Measurements from ENCODE around the gene ANXA8. TPM values are rescaled to one million over a fixed set of nuclear protein-coding genes. Genes with fewer than 3 reads are reported as not detected.
"Not testable (repeated sequence)": the region's sequence is repeated elsewhere in the genome, so short reads cannot be mapped to it uniquely, and the experiment has no call there.

The ANXA8 gene, protein sequence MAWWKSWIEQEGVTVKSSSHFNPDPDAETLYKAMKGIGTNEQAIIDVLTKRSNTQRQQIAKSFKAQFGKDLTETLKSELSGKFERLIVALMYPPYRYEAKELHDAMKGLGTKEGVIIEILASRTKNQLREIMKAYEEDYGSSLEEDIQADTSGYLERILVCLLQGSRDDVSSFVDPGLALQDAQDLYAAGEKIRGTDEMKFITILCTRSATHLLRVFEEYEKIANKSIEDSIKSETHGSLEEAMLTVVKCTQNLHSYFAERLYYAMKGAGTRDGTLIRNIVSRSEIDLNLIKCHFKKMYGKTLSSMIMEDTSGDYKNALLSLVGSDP
- not detected for total RNA-seq
- long read RNA-seq: 0 reads

DNA sequence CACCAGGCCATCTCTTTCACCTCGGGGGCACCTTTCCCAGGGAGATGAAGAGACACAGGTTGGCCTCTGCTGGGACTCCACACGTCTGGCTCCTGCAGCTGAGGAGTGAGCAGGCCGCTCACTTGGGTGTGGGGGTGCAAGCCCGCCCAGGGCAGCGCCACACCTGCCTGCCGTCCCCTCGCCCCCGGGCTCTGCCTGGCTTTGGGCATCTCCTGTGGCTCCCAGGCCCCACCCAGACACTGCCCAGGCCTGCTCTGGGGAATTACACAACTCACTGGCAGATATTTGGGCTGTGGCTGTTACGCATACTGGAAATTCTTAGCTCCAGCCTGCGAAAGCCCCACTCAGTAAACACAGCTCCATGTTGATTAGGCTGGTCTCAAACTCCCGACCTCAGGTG, at the start of gene ANXA8:
Gene ANXA8 (minus strand): TSS at position 193 of the 400 bp plus-strand sequence. CDS start 182 bp downstream, at position 11.
- DNase-seq; ATAC-seq; intact Hi-C loops (cut with DNase I, micrococcal nuclease): not testable (repeated sequence)

DNA sequence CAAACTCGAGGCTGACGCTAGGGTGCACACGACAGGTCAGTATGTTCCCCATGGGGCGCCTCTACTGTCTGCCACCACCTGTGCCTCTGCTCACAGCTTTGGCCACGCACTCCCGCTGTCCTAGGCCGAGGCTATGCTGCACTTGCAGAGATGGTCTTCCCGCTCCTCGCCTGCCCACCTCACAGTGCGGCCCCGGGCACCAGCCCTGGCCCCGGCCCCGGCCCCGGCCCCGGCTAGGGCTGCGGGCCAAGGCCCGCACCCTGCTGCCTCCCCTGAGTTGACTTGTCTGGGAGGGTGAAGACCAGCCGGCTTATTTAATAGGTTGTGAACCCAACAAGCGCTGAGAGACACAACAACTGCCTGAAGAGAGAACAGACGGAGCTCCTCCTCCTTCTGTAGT, 39.6 kb upstream of the ANXA8 start, which contains the start of gene AGAP9:
Gene AGAP9 (minus strand): TSS at position 164 of the 400 bp plus-strand sequence. CDS start 112 bp downstream, at position 52.
- DNase-seq; intact Hi-C loops (cut with DNase I, micrococcal nuclease); ATAC-seq: not testable (repeated sequence)

DNA sequence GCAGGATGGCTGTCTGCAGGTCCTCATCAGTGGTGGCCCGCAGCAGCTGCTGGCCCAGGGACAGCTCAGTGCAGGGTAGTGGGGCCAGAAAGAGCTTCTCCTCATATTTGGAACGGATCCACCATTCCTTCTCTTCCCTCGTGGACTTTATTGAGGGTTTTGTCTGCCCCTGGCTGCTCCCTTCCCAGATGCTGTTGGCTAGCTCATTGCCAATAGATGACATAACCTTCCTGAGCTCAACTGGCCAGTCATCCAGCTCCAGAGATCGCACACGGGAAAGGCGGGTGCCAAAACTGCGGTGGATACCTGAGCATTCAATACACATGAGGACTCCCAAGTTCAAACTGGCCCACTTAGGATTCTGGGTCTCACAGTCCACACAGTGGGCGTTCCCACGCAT, 18.4 kb upstream of the ANXA8 start:
- intact Hi-C loops (cut with DNase I, micrococcal nuclease); ATAC-seq; DNase-seq: not testable (repeated sequence)

DNA sequence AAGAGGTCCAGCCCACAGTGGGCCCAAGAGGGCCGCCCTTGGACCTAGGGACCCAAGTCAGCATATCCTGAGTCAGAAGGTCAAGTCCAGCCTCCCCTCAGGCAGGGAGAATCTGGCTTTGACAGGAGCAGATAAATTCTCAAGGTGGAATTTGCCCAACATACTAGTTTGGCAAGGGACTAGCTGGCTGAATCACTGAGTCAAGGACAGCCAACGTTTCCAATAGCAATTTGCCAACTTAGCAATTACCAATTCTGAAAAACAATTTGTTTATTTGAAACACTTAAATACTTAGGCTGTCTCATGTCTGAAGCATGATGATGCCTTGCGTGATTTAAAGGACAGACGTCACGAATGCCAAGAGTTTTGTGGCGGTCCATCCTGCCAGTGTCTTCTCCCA, 10.3 kb upstream of the ANXA8 start:
- DNase-seq; ATAC-seq; intact Hi-C loops (cut with DNase I, micrococcal nuclease): not testable (repeated sequence)

DNA sequence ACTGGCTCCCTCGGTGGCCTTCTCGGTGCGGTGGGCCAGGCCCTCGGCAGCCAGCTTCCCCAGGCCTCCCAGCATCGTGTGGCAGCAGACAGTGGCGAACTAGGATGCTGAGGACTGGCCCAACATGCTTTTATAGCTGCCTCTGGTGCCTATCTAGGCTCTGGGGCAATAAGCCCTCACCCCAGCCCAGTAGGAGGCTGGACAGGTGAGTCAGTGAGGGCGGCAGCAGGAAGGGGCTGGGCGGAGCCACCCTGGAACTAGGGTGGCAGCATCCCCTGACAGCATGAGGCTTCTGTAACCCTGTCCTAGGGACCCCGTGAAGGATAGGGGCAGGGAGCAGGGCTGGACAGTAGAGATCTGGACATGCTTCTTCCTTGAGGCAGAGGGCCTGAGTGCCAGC, 7.7 kb upstream of the ANXA8 start, which contains the start of gene FAM25G:
Gene FAM25G (minus strand): TSS at position 101 of the 400 bp plus-strand sequence. CDS start 26 bp downstream, at position 75.
- ATAC-seq; DNase-seq; intact Hi-C loops (cut with DNase I, micrococcal nuclease): not testable (repeated sequence)

DNA sequence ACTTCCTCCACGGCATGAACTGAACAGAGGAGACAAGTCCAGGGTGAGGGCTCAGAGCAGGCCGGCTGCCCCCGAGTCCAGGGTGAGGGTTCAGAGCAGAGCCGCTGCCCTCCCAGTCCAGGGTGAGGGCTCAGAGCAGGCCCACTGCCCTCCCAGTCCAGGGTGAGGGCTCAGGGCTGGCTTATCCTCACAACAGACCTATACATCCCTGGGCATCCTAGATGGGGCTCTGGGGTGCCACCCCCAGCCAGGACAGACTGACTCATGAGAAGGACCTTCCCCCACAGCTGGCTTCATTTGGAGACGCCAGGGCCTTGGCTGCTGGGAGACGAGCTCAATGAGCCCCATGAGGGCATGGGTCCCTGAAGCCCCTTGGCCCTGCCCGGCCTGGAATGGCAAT, 5.7 kb upstream of the ANXA8 start:
- ATAC-seq; intact Hi-C loops (cut with DNase I, micrococcal nuclease); DNase-seq: not testable (repeated sequence)

DNA sequence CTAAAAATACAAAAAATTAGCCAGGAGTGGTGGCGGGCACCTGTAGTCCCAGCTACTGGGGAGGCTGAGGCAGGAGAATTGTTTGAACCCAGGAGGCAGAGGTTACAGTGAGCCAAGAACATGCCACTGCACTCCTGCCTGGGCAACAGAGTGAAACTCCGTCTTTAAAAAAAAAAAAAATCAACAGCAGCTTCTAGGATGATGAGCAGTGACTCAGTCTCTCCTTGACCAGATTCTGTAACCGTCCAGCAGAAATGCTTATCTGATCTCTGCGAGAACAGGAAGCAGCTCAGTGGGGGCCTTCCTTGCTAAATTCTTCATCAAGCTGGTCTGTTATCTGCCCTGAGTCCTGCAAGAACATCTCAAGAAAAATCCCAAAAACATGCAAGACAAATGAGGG, 2.0 kb upstream of the ANXA8 start:
- ATAC-seq; DNase-seq; intact Hi-C loops (cut with DNase I, micrococcal nuclease): not testable (repeated sequence)

DNA sequence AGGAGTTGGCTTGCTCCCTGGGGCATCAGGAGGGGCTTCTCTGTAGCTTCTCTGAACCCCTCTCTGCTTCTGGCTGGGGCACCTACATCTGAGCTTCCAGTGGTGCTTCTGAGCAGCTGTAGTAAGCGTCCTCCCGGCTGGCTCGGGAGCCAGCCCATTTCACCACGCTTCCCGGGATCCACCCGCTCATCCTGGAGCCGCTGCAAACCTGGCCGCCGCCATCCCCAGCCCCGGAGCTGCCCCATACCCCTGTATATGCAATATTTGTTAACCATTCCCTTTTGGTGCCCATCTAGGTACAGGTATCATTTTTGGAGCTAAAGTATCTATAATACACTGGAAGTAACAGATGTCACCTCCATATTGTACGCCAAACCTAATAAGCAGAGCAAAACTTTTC, 871 bp upstream of the ANXA8 start:
- ATAC-seq; DNase-seq; intact Hi-C loops (cut with DNase I, micrococcal nuclease): not testable (repeated sequence)

DNA sequence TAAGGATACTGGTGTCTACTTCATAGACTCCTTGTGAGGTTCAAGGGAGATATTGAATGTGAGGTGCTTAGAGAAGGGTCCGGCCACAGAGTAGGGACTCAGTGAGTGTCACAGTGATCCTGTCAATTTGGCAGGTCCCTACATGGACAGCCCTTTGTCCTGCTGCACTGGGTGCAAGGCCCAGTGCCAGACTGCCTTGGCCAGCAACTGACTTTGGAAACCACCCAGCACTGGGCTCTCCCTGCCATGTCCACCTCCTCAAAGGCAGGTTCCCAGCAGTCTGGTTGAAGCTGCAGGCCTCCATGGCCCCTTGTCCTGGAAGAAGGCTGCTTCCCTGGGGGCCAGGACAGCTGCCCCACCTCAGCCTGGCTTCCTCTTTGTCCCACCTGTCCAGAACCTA, 1.5 kb downstream of the ANXA8 start:
- ATAC-seq; DNase-seq; intact Hi-C loops (cut with DNase I, micrococcal nuclease): not testable (repeated sequence)

DNA sequence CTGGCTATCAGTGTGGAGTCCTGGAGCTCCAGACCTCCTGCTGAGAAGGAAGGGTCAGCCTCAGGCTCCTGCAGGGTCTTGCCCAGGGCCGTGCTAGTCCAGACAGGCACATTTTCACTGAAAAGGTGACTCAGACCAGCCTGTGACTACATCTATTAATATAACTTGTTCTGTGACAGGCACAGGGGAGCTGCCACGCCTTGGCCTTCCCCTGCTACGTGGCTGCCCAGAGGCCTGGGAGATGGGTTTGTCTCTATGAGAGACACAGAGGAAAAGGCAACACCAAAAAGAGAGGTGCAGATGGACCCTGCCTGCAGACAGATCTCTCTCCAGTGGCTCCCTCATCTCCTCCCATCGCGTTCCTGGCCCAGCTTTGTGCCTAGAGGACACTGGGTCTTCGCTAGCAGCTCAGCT, 2.1 kb downstream of the ANXA8 start:
- DNase-seq; ATAC-seq; intact Hi-C loops (cut with DNase I, micrococcal nuclease): not testable (repeated sequence)

DNA sequence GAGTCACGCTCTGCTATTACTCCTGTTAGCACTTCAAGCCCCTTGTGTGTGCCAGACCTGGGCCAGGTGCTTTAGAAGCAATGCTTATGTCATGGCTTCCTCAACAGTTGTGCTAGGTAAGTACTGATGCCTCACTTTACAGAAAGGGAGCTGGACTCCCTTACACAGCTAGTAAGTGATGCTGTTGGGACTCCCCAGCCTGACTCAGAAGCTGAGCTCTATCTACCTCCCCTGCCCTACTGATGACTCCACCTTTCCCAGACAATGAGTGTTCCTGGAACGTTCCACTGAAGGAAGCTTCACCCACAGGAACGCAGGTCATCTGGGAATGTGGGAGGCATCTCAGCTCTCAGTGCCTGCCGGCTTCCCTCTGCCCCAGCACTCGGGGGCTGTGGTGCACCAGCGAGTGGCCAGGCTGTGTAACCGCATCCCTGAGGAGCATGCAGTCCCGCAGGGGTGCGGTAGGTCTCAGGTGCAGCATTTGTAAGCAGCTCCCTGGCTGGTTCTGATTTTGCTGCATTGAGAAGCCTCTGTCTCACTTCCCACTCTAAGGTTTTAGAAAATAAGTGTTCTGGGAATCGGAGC, 2.6 kb downstream of the ANXA8 start:
- intact Hi-C loops (cut with DNase I, micrococcal nuclease); DNase-seq: not testable (repeated sequence)
- peak; percentile 54 for ATAC-seq

DNA sequence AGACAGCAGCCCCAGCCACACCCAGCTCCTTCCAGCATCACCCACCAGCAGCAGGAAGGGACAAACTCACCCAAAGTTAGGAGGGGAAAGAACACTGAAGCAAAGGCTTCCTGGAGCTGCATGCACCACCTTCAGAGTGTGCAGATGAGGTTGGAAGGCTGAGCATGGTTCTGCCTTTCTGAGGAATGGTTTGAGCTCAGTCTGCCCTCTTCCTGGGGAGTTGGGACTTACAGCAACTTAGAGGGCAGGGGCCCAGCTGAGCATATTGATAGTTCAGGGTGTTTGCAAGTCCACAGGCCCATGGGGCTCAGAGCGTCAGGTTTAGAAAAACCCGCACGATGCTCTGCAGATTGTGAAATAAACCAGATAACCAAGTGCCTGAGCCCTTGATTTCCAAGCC, 3.8 kb downstream of the ANXA8 start:
- intact Hi-C loops (cut with DNase I, micrococcal nuclease); DNase-seq: not testable (repeated sequence)
- peak; percentile 45 for ATAC-seq

DNA sequence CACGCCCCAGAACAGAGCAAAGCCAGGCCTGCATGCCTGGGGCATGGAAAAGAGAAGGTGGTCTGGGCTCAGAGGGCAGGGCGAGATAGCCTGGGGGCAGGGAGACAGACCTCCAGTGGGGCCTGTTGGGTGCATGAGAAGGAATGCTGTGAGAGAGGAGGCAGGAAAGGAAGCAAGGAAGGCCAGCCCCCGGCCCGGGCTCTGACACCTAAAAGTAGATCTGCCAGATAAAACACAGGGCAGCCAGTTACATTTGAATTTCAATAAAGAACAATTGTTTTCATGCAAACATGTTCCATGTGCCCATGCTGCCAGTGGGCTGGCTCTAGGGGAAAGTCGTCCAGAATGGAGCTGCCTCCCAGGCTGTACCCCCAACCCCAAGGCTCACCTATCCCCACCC, 5.8 kb downstream of the ANXA8 start:
- ATAC-seq; DNase-seq; intact Hi-C loops (cut with DNase I, micrococcal nuclease): not testable (repeated sequence)

DNA sequence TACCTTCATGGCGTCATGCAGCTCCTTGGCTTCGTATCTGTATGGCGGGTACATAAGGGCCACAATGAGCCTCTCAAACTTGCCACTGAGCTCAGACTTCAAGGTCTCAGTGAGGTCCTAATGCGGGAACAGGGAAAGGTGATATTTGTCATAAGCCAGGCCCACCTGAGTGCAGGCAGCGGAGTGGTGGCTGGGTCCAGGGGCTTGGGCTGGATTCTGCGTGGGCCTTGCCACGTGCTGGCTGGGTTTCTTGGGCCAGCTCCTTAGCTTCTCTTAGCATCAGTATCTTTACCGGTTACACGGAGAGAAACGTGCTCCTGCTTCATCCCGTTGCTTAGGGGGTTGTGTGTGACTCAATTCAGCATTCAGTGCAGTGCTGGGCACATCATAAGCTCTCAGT, 6.8 kb downstream of the ANXA8 start:
- intact Hi-C loops (cut with DNase I, micrococcal nuclease); DNase-seq; ATAC-seq: not testable (repeated sequence)

DNA sequence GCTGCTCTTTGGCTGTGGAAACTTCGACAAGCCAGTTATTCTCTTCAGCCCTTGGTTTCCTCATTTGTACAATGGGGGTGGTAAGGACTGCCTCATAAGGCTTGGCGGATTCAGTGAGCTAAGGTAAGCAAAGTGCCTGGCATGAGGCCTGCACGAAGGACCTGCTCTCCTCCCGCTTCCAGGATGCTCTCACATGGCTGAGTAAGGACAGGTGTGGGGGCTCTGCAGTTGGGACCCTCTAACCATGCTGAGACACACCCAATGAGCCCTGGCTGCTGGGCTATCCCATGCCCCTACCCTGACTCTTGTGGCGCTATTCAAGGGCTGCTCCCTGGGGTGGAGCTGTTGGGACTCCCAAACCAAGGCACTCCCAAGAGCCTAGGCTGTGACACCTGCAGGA, 8.8 kb downstream of the ANXA8 start:
- DNase-seq; ATAC-seq; intact Hi-C loops (cut with DNase I, micrococcal nuclease): not testable (repeated sequence)

DNA sequence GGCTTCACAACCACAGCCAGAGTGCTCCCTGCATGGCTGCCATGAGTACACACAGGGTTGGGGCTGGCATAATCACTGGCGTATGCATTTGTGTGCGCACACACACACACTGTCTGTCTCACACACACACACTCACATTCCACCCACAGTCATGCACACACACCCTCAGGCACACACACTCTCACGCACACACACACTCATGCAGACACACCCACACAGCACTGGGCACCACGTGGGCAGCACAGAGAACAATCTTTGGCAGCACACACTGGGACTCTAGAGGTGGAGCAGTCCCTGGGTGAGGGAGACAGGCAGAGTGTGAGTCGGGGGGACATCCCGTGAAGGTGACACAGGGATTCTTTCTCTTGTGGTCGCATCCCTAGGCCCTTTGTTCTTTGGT, 10.4 kb downstream of the ANXA8 start:
- ATAC-seq: peak; percentile 55
- DNase-seq; intact Hi-C loops (cut with DNase I, micrococcal nuclease): not testable (repeated sequence)

DNA sequence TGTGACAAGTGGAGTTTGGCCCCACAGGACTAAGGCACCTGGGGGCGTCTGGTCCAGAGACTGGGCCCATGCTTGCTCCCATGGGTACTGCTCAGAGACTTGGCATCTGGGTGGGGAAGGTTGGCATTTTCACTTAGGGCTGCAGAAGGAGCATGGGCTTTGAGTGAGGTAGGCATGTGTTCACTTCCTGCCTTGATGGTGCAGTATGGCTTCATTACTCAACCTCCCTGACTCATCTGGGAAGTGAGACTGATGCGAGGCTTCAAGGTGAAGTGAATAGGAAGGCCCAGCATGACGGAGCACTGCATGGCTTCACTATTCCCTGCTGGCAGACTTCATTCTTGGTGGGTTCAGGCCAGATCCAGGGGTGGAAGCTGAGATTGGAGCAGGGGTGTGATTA, 11.3 kb downstream of the ANXA8 start:
- DNase-seq; ATAC-seq; intact Hi-C loops (cut with DNase I, micrococcal nuclease): not testable (repeated sequence)

DNA sequence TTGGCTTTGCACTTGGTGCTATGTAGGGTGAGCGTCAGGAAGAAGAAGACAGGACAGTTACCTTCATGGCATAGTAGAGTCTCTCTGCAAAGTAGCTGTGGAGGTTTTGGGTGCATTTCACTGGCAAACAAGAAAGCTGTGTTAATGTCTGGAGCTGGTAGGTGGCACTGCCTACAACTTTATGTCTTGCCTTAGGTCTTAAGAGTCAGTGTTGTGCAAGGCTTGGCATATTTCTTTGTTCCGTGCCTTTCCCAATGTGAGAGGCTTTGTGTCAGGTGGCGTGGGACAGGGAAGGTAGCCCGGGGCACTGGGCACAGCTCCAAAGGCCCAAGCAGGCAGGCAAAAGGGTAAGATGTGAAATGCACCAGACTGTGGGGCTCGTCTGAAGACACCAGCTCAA, 11.8 kb downstream of the ANXA8 start:
- not testable (repeated sequence) for DNase-seq
- ATAC-seq: peak; percentile 50

DNA sequence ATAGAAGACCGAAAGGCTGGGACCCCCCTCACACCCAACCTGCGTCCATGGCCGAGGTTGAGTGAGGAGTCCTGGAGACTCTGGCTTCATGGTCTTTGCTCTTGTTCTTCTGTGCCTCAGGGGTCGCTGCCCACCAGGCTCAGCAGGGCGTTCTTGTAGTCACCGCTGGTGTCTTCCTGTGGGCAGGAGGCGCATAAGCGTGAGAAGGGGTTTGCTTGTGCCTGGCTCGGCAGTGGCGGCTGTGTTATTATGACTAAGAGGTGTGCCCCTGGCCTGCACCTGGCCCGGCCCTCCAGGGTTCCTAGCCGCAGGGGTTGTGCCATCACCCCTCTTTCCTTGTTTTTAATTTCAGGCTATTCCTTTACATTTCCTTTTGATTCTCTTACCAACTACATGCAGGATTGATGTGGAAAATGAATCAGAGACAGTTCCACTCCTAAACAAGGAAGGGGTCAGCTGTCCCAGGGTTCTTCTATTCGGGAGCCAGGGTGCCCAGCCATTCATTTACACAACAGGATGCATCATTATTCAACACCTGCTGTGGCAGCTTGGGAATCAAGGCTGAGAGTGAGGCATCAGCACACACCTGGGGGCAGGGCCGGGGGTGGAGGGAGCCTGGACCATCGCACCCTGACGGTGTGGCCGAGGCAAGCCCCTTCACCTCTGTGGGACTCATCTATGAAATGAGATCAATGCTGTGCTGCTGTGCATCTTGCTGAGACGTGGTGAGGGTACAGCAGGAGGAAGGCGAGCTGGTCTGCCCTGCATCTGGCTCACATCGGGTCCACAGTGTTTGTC, 15.0 kb downstream of the ANXA8 start:
- intact Hi-C loops (cut with DNase I, micrococcal nuclease); DNase-seq; ATAC-seq: not testable (repeated sequence)

More for the DNA sequence above, 11.8 kb downstream of the ANXA8 start:
- intact Hi-C loops (cut with DNase I, micrococcal nuclease): not testable (repeated sequence)
